K562 (cell line): ENCODE measurements around the gene CBX2. TPM values are rescaled to one million over a fixed set of nuclear protein-coding genes. Genes with fewer than 3 reads are reported as not detected.

ENCODE experiments used
- ARID4B ChIP-seq: sonication (generic); formaldehyde crosslinking; IDR thresholded peaks from 2 replicates; pipeline ENCODE4 v1.8.0; 2022; ENCODE audit warnings: mild to moderate bottlenecking, missing genetic modification reagents
- ATF7 ChIP-seq: fragments of 450-650 bp; IDR thresholded peaks from 2 replicates; pipeline ENCODE4 v1.7.1; 2014; ENCODE audit warnings: mild to moderate bottlenecking, moderate library complexity
- BRD9 ChIP-seq: fragments of 450-650 bp; IDR thresholded peaks from 2 replicates; pipeline ENCODE4 v1.6.1; 2018; ENCODE audit warnings: low read depth; ENCODE audit not compliant: partially characterized antibody
- DMBX1 ChIP-seq: fragments of 250-450 bp; sonication (Bioruptor Pico); IDR thresholded peaks from 2 replicates; pipeline ENCODE4 v1.8.0; 2022; ENCODE audit warnings: inconsistent platforms, mild to moderate bottlenecking, moderate library complexity, borderline replicate concordance
- ETS1 ChIP-seq: conservative IDR thresholded peaks from 2 replicates; pipeline ENCODE4 v1.6.1; 2011; ENCODE audit warnings: low read depth, mild to moderate bottlenecking, low read length; ENCODE audit not compliant: control insufficient read depth
- HMG20A ChIP-seq: fragments of 450-650 bp; formaldehyde crosslinking; conservative IDR thresholded peaks from 2 replicates; pipeline ENCODE4 v1.4.0; 2020; ENCODE audit warnings: mild to moderate bottlenecking, mixed read lengths
- HNRNPLL ChIP-seq: fragments of 200-400 bp; formaldehyde crosslinking; IDR thresholded peaks from 2 replicates; pipeline ENCODE4 v1.6.1; 2017; ENCODE audit warnings: low read length, low read depth, mild to moderate bottlenecking; ENCODE audit not compliant: poor library complexity, severe bottlenecking
- HSF4 ChIP-seq: fragments of 250-450 bp; sonication (Bioruptor Pico); IDR thresholded peaks from 2 replicates; pipeline ENCODE4 v2.1.2; 2022; ENCODE audit warnings: mild to moderate bottlenecking, moderate library complexity, borderline replicate concordance
- MAFK ChIP-seq: IDR thresholded peaks from 2 replicates; pipeline ENCODE4 v1.6.1; 2011; ENCODE audit warnings: low read length, improper control_type of control experiment
- MEIS2 ChIP-seq: fragments of 450-650 bp; IDR thresholded peaks from 2 replicates; pipeline ENCODE4 v1.6.1; 2014; ENCODE audit warnings: mild to moderate bottlenecking; ENCODE audit not compliant: partially characterized antibody
- NR1H2 ChIP-seq: sonication (generic); formaldehyde crosslinking; IDR thresholded peaks from 2 replicates; pipeline ENCODE4 v1.4.0; 2020; ENCODE audit warnings: mild to moderate bottlenecking, missing genetic modification reagents
- RAD51 ChIP-seq: fragments of 450-650 bp; IDR thresholded peaks from 2 replicates; pipeline ENCODE4 v1.7.1; 2016; ENCODE audit warnings: low read depth, mild to moderate bottlenecking, borderline replicate concordance
- RBM17 ChIP-seq: fragments of 200-400 bp; formaldehyde crosslinking; IDR thresholded peaks from 2 replicates; pipeline ENCODE4 v1.6.1; 2017; ENCODE audit warnings: low read depth, mild to moderate bottlenecking, low read length, borderline replicate concordance
- TEAD4 ChIP-seq, 2 experiments: sonication (generic) in 1 of 2; formaldehyde crosslinking in 1 of 2; IDR thresholded peaks; 2 replicates each; pipeline versions ENCODE4 v1.6.1 to v1.8.0; 2012 to 2022; ENCODE audit warnings: borderline replicate concordance in 1 of 2, inconsistent platforms in 1 of 2, low read length in 1 of 2, mild to moderate bottlenecking in 1 of 2, missing genetic modification reagents in 1 of 2
- TRIM24 ChIP-seq, 2 experiments: fragments of 450-650 bp; IDR thresholded peaks; 2 replicates each; pipeline ENCODE4 v1.6.1; 2016
- VEZF1 ChIP-seq: fragments of 200-800 bp; sonication (Bioruptor generic); IDR thresholded peaks from 2 replicates; pipeline ENCODE4 v1.6.1; 2017; ENCODE audit warnings: missing genetic modification characterization, missing compliant biosample characterization
- ZNF740 ChIP-seq, 3 experiments: fragments of 200-800 bp in 1 of 3; sonication (Bioruptor generic) in 1 of 3; sonication (generic) in 1 of 3; formaldehyde crosslinking in 1 of 3; IDR thresholded peaks; 2 replicates each; pipeline versions ENCODE4 v1.6.1 to v1.8.0; 2016 to 2022; ENCODE audit warnings: mild to moderate bottlenecking in 2 of 3, missing compliant biosample characterization in 2 of 3, missing genetic modification characterization in 2 of 3, missing genetic modification reagents in 1 of 3
- ZNF766 ChIP-seq: fragments of 200-800 bp; sonication (Bioruptor generic); conservative IDR thresholded peaks from 2 replicates; pipeline ENCODE4 v1.6.1; 2016; ENCODE audit warnings: missing genetic modification characterization, missing compliant biosample characterization
- polyA plus RNA-seq, 8 experiments: library from polyadenylated mRNA; depleted of rRNA in 4 of 8; stranded (reverse) in 5 of 8; unstranded in 3 of 8; fragments of >200 nt; fragmentation: Nextera tagmentation in 2 of 8; fragmentation: Illumina TruSeq in 1 of 8; extraction: Ambion mirVana in 2 of 8; extraction: Trizol in 1 of 8; gene quantifications; 2 replicates each; pipeline versions ENCODE4 v1.2.1 to v1.2.3, GENCODE V29; 2011 to 2014; ENCODE audit warnings: inconsistent platforms in 1 of 8, missing spikeins in 1 of 8
- total RNA-seq, 7 experiments: library from RNA; depleted of rRNA in 6 of 7; stranded (reverse); fragments of >200 nt in 6 of 7; fragmentation: Illumina TruSeq in 2 of 7; extraction: Trizol in 2 of 7; gene quantifications; 2 replicates each; pipeline versions ENCODE4 v1.2.1 to v1.2.3, GENCODE V29; 2011 to 2021; ENCODE audit warnings: low replicate concordance in 1 of 7

The CBX2 gene
- total and polyA plus RNA-seq, 9 of the 15 experiments (the other 6 are each of a cell fraction or from before 2014, with no cell fraction given): 0.66 to 26.9 (median 13.9) TPM

- TF ChIP-seq VEZF1 (CRISPR knock-in tag) (peak; percentile 99), BRD9 (peak; percentile 5), TRIM24 (IDR thresholded peaks at IDR 0.05) (peak; percentile 8 to 31; a peak in 1 of 4 replicates), ZNF740 (CRISPR knock-in tag; IDR thresholded peaks at IDR 0.05) (peak; percentile 99), ZNF740 (tag; IDR thresholded peaks at IDR 0.05) (peak in 1 of 2 experiments; percentile 99; a peak in 2 of 4 replicates), MAFK (no peak), ARID4B (CRISPR knock-in tag) (peak; percentile 76), TEAD4 (IDR thresholded peaks at IDR 0.05; ENCODE audit: low read length) (peak; percentile 28; the same call in 1 of the 2 replicates), TEAD4 (CRISPR knock-in tag; IDR thresholded peaks at IDR 0.05; ENCODE audit: borderline replicate concordance) (no peak), RBM17 (no peak), ATF7 (no peak; the same call in 1 of the 2 replicates), DMBX1 (CRISPR knock-in tag) (peak; percentile 64; the same call in 1 of the 2 replicates), HMG20A (CRISPR knock-in tag) (no peak), RAD51 (no peak), ZNF766 (peak; percentile 83), ETS1 (peak; percentile 71), NR1H2 (CRISPR knock-in tag) (peak; percentile 98; the same call in 1 of the 2 replicates), HSF4 (peak; percentile 67; the same call in 1 of the 2 replicates), HNRNPLL (no peak), MEIS2 (peak; percentile 72)
Observed at GRCh38 chr17:79802736-79803420, 24.9 kb downstream of the CBX2 start (continued).
